SU-DHL-6 (cell line): ENCODE data around the gene SFMBT2.

Experiments
- EZH2phosphoT487 ChIP-seq: fragments of 200-600 bp; sonication (generic), shearing (Covaris generic); conservative IDR thresholded peaks from 2 replicates; pipeline ENCODE4 v1.6.1; 2018; ENCODE audit warnings: mild to moderate bottlenecking, antibody characterized with exemption, low read length, moderate library complexity, mixed read lengths
- TF ChIP-seq, protein P1 (sequence below): fragments of 200-600 bp; sonication (generic); IDR thresholded peaks from one replicate; pipeline ENCODE4 v1.5.1; 2017; ENCODE audit warnings: antibody characterized with exemption, mild to moderate bottlenecking, low read length, moderate library complexity; ENCODE audit not compliant: insufficient read depth, poor library complexity, severe bottlenecking

DNA sequence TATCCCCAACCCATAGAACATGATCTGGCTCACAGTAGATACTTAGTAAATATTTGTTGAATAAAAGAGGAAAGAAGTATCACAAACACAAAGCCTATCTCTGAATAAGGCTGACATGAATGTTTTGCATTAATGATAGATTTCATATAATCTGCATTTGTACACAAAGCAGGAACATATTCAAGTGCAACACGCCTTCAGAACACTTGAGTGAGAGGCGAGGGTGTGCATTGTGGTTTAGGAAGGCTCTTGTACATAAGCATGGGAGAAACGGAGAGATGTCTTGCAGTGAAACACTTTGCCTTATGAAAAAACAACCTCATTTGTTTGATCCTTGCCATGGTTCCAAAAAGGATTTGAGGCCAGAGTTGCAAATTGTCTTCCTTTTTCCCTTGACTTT lies 14.1 kb upstream of the SFMBT2 start:
- TF ChIP-seq, protein P1, sequence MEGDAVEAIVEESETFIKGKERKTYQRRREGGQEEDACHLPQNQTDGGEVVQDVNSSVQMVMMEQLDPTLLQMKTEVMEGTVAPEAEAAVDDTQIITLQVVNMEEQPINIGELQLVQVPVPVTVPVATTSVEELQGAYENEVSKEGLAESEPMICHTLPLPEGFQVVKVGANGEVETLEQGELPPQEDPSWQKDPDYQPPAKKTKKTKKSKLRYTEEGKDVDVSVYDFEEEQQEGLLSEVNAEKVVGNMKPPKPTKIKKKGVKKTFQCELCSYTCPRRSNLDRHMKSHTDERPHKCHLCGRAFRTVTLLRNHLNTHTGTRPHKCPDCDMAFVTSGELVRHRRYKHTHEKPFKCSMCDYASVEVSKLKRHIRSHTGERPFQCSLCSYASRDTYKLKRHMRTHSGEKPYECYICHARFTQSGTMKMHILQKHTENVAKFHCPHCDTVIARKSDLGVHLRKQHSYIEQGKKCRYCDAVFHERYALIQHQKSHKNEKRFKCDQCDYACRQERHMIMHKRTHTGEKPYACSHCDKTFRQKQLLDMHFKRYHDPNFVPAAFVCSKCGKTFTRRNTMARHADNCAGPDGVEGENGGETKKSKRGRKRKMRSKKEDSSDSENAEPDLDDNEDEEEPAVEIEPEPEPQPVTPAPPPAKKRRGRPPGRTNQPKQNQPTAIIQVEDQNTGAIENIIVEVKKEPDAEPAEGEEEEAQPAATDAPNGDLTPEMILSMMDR = no peak
- no peak for TF ChIP-seq EZH2phosphoT487
